OCI-LY3 (cell line): ENCODE data around the gene CADPS2.

Source experiments
- H2AFZ ChIP-seq: fragments of 200-600, 300-600 bp; shearing (Covaris generic); 2 replicates; pipeline ENCODE4 v1.6.0; 2014; ENCODE audit warnings: antibody characterized with exemption, low read depth, low read length
- H3K27ac ChIP-seq: fragments of 200-600, 300-600 bp; sonication (generic); 2 replicates; pipeline ENCODE4 v1.5.1; 2014; ENCODE audit warnings: mild to moderate bottlenecking, low read length, moderate library complexity, mixed read lengths
- H3K27me3 ChIP-seq: fragments of 200-600, 300-600 bp; sonication (generic); 2 replicates; pipeline ENCODE4 v1.6.1; 2014; ENCODE audit warnings: low read depth, low read length, mixed read lengths
- H3K36me3 ChIP-seq: fragments of 200-600, 300-600 bp; sonication (generic); replicated peaks from 2 replicates; pipeline ENCODE3; 2014; ENCODE audit warnings: low read depth, low read length, mixed read lengths
- H3K4me1 ChIP-seq: fragments of 300-600, 200-600 bp; sonication (generic); 2 replicates; pipeline ENCODE4 v1.6.1; 2014; ENCODE audit warnings: low read length, mixed read lengths
- H3K4me2 ChIP-seq: fragments of 200-600, 300-600 bp; sonication (generic); 2 replicates; pipeline ENCODE4 v1.6.1; 2014; ENCODE audit warnings: low read length, mixed read lengths
- H3K4me3 ChIP-seq: fragments of 300-600, 200-600 bp; sonication (generic); 2 replicates; pipeline ENCODE4 v1.5.1; 2014; ENCODE audit warnings: antibody characterized with exemption, mild to moderate bottlenecking, low read length, moderate library complexity
- H3K79me2 ChIP-seq: fragments of 300-600, 200-600 bp; shearing (Covaris generic); 2 replicates; pipeline ENCODE4 v1.6.1; 2014; ENCODE audit warnings: mild to moderate bottlenecking, low read length, mixed read lengths
- H3K9ac ChIP-seq: fragments of 300-600, 200-600 bp; shearing (Covaris generic); 2 replicates; pipeline ENCODE4 v1.6.0; 2014; ENCODE audit warnings: mild to moderate bottlenecking, low read length, moderate library complexity
- H3K9me3 ChIP-seq: fragments of 200-600, 300-600 bp; shearing (Covaris generic); 2 replicates; pipeline ENCODE4 v1.6.1; 2014; ENCODE audit warnings: low read length, mixed read lengths; ENCODE audit not compliant: insufficient read depth
- H4K20me1 ChIP-seq: fragments of 200-600, 300-600 bp; sonication (generic); 2 replicates; pipeline ENCODE4 v1.6.1; 2016; ENCODE audit warnings: low read length, mixed read lengths; ENCODE audit not compliant: insufficient read depth
- CTCF ChIP-seq: fragments of 200-600, 300-600 bp; sonication (generic); IDR thresholded peaks from 2 replicates; pipeline ENCODE4 v1.5.1; 2014; ENCODE audit warnings: antibody characterized with exemption, low read length, low read depth
- EZH2phosphoT487 ChIP-seq: fragments of 200-600 bp; shearing (Covaris generic); IDR thresholded peaks from 2 replicates; pipeline ENCODE4 v1.6.1; 2018; ENCODE audit warnings: antibody characterized with exemption, mixed run types, low read depth

The CADPS2 gene

GRCh38 chr7:122546496-122546895 lies 339.8 kb downstream of the CADPS2 start:
- Histone ChIP-seq H3K4me2 (no peak overlapping the region), H3K79me2 (no peaks in the 10 kb centered on the region), H3K9ac (no peak overlapping the region), H3K27me3 (no peaks in the 10 kb centered on the region), H4K20me1 (no peaks in the 10 kb centered on the region), H3K4me3 (no peak overlapping the region), H3K4me1 (peaks cover 35% of the 10 kb centered on the region), H3K9me3 (no peaks in the 10 kb centered on the region), H2AFZ (no peak overlapping the region), H3K27ac (no peak overlapping the region), H3K36me3 (peaks cover 3% of the 10 kb centered on the region)
- no peak for TF ChIP-seq CTCF

GRCh38 chr7:122544463-122544862 lies 341.8 kb downstream of the CADPS2 start:
- peak overlapping the region; percentile 32; the same call in 1 of the 2 replicates for H2AFZ ChIP-seq

GRCh38 chr7:122543891-122544290 lies 342.4 kb downstream of the CADPS2 start:
- Histone ChIP-seq H3K79me2 (no peaks in the 10 kb centered on the region), H3K9me3 (no peaks in the 10 kb centered on the region), H3K4me3 (no peak overlapping the region), H3K4me2 (peak overlapping the region; percentile 24; the same call in 1 of the 2 replicates), H3K27me3 (no peaks in the 10 kb centered on the region), H4K20me1 (no peaks in the 10 kb centered on the region), H2AFZ (0 out of 2 replicates have a peak overlapping the region, but pooled peaks have one; percentile 32), H3K36me3 (peaks cover 3% of the 10 kb centered on the region), H3K4me1 (peaks cover 35% of the 10 kb centered on the region), H3K27ac (peak overlapping the region; percentile 82), H3K9ac (no peak overlapping the region)
- TF ChIP-seq CTCF (no peak), EZH2phosphoT487 (no peak)

More at GRCh38 chr7:122544463-122544862, 341.8 kb downstream of the CADPS2 start:
- Histone ChIP-seq H3K4me2 (peak overlapping the region; percentile 24), H3K36me3 (peaks cover 3% of the 10 kb centered on the region), H3K27ac (peak overlapping the region; percentile 82), H3K9ac (peak overlapping the region; percentile 10; the same call in 1 of the 2 replicates), H4K20me1 (no peaks in the 10 kb centered on the region), H3K9me3 (no peaks in the 10 kb centered on the region), H3K4me3 (no peak overlapping the region), H3K27me3 (no peaks in the 10 kb centered on the region), H3K4me1 (peaks cover 35% of the 10 kb centered on the region), H3K79me2 (no peaks in the 10 kb centered on the region)
- TF ChIP-seq CTCF (no peak), EZH2phosphoT487 (no peak)

GRCh38 chr7:122543166-122543565 lies 343.1 kb downstream of the CADPS2 start:
- Histone ChIP-seq H3K9me3 (no peaks in the 10 kb centered on the region), H3K79me2 (no peaks in the 10 kb centered on the region), H2AFZ (no peak overlapping the region)

More at GRCh38 chr7:122543166-122543565, 343.1 kb downstream of the CADPS2 start:
- H3K4me2 ChIP-seq = no peak overlapping the region
- H3K36me3 ChIP-seq = peaks cover 3% of the 10 kb centered on the region
- TF ChIP-seq EZH2phosphoT487 (no peak), CTCF (no peak)
- H3K4me3 ChIP-seq = no peak overlapping the region
- peaks cover 31% of the 10 kb centered on the region for H3K4me1 ChIP-seq
- no peaks in the 10 kb centered on the region for H4K20me1 ChIP-seq
- no peaks in the 10 kb centered on the region for H3K27me3 ChIP-seq
- H3K9ac ChIP-seq = no peak overlapping the region
- no peak overlapping the region for H3K27ac ChIP-seq
